HG03108 (cell line): ENCODE results near the gene PRPH.
"Not testable (repeated sequence)": the region's sequence is repeated elsewhere in the genome, so short reads cannot be mapped to it uniquely, and the experiment has no call there.

Experiments used
- ATAC-seq: cut with Tn5 transposase; IDR thresholded peaks from one replicate; pipeline ENCODE4 v1.9.1; 2021; ENCODE audit warnings: moderate library complexity; ENCODE audit not compliant: unreplicated experiment

PRPH gene

GRCh38 chr12:49276304-49277290 lies 18.4 kb upstream of the PRPH start:
- no peak for ATAC-seq

GRCh38 chr12:49277466-49277865 lies 17.5 kb upstream of the PRPH start:
- no peak for ATAC-seq

- ATAC-seq, result no peak
Measured at GRCh38 chr12:49279706-49280159, 15.2 kb upstream of the PRPH start.

- ATAC-seq, result not testable (repeated sequence)
Measured at GRCh38 chr12:49280545-49280944, 14.4 kb upstream of the PRPH start.

DNA sequence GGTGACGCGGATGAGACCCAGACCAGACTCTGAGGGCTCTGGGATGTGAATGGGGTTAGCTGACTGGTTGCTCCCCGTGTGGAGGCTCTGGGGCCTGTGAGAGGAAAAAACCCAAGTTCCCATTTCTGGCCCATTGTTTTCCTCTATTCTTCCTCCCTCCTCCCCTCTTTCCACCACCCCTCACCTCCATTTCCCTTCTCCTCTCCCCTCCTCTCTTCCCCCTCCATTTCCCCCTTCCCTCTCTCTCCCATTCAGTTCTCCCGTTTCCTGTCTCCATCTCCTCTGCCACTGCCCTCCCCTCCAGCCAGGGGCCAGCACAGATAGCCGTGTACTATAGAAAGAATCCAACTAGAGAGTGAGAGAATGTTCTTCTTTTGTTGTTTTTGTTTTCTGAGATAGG lies 12.6 kb upstream of the PRPH start:
- no peak for ATAC-seq

DNA sequence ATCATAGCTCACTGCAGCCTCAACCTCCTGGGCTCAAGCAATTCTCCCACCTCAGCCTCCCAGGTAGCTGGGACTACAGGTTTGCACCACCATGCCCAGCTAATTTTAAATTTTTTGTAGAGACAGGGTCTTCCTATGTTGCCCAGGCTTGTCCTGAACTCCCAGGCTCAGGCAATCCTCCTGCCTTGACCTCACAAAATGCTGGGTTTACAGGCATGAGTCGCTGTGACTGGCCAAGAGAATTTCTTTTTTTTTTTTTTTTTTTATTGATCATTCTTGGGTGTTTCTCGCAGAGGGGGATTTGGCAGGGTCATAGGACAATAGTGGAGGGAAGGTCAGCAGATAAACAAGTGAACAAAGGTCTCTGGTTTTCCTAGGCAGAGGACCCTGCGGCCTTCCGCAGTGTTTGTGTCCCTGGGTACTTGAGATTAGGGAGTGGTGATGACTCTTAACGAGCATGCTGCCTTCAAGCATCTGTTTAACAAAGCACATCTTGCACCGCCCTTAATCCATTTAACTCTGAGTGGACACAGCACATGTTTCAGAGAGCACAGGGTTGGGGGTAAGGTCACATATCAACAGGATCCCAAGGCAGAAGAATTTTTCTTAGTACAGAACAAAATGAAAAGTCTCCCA lies 12.1 kb upstream of the PRPH start:
- not testable (repeated sequence) for ATAC-seq

DNA sequence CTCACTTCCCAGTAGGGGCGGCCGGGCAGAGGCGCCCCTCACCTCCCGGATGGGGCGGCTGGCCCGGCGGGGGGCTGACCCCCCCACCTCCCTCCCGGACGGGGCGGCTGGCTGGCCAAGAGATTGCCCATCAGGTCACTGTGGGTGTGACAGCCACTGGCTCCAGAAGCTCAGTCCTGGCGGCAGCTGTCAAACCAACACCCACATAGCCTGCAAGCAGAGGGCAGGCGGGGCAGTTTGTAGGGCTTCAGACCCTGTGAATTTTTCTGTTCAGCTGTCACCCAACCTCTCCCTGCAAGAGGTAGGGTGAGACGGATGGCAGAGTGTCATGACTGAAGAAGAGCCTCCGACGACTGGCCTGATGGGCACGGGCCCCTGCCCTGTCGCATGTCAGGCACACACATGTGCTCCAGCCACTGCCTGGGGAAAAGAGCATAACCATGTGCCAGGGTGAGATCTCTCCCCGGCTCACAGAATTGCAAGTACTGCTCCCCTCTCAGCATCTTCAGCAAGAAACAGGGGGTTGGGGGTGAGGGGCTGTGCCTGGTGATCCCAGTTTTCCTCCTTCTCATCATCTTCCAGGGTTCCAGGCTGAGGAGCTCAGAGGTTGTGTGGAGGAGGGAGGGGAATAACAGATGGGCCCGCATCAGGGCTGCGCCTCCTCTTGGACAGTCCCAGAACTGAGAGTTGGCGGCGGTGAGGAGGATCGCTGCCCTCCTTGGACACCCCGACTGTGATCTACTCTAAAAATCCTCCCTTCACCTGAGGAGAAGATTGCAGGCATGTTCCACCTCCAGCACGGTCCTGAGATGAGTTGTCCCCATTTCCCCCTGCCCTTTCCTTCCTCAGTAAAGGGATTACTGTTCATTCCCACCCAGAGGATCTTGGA lies 11.2 kb upstream of the PRPH start:
- ATAC-seq, result no peak

GRCh38 chr12:49284672-49285071 lies 10.3 kb upstream of the PRPH start:
- no peak for ATAC-seq

DNA sequence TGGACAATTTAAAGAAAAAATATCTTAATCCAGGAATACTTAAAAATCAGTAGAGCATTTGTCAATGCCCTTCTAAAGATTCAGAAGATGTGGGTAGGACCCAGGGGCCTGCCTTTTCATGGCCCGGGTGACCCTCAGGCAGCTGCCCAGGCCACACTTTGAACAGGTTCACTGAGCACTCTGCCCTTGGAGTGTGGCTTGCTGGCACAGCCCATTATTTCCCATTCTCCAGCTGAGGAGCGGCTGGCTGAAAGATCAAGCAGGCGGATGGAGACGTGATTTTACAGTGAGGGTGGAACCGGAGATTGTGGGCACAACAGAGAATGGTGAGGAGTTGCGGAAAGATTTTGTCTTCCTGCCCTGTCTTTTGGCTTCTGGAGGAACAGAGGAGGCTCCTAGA lies 7.1 kb upstream of the PRPH start:
- ATAC-seq, result no peak

DNA sequence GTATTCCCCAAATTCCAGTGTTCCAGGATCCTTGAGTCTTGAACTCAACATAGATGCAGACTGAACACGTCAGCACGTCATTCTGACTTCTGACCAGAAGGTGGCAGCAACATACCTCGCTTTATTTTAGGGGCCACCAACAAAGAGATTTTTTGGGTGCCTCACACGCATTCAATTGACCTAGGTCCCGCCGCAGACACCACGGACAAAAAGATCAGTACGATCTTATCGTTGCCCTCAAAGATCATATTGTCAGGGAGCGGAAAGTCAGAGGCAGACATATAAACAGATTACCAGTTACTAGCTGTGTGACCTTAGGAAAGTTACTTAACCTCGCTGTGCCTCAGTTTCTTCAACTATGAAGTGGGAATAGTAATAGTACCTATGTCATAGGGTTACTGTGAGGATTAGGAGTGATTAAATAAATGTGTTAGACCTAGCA lies 6.5 kb upstream of the PRPH start:
- no peak for ATAC-seq

DNA sequence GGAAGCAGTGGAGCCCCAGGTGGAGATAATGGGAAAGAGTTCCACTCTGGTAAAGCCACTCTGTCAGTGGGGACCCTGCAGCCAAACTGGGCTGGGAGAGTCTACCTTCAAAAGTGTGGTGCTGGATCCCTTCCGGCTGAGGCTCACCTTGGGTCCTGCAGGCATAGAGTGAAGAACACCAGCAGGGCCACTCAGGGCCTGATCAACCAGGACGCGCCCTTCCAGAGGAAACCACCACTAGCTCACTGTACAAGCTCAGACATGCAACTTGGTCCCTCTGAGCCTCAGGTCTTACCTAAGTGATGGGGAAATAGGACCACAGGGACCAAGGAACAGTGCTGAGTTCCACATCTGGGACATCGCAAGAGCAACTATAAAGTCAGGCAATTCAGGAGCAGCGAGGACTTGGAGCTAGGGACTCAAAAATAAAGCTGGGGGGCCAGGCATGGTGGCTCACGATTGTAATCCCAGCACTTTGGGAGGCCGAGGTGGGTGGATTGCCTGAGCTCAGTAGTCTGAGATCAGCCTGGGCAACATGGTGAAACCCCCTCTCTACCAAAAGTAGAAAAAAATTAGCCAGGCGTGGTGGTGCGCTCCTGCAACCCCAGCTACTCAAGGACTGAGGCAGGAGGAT lies 5.9 kb upstream of the PRPH start:
- ATAC-seq, result no peak

DNA sequence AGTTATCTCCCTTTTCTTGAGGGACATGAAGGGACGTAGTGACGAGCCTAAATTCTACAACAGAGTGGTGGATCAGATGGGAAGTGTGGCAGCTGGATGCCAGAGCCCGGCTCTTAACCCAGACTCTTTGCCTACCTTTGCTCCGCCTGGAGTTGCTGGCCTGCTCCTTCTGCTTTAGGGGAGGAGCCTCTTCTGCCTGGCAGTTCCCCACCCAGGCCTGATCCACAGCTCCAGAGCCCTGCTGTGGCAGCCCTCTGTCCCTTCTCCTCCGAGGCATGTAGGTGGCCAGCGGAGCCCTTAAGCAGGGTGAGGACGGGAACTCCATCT lies 2.3 kb upstream of the PRPH start:
- ATAC-seq, result no peak

DNA sequence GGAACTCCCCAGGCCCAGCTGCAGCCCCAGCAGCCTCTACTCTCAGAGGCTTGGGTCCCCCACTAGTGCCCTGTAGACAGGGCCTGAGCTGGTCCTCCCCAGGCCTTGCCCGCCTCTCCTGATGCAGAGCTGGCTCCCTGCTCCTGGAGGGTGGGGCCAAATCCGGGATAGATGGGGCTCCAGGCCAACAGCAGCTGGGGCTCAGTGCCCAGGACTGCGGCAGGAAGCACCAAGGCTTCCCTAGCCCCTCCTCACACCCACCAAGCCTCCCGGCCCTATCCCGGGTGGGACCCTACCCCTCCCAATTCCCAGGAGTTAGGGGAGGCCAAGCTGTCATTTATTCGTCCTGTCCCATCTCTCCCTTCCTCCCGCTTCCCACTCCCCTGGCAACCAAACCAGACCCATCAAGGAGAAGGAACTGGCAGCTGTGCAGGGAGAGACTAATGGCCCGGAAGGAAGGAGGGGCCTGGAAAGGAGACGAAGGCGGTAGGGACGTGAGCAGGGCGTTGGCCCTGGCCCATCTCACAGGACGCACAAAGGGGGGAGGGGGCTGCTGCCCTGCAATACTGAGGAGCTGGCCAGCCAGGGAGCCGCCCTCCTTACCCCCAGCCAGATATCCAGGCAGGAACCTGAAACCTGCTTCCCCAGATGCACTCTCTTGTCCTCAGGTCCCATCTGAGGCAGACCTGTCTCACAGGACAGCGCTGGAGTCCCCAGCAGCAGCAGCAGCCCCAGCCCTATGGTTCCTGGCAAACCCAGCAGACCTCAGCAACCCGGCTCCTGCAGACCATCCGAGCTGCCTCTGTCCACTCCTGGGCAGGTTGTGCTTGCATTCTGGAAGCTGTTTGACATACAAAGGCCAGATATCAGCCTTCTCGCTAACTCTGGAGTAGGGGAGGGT lies 1.6 kb upstream of the PRPH start:
- no peak for ATAC-seq

DNA sequence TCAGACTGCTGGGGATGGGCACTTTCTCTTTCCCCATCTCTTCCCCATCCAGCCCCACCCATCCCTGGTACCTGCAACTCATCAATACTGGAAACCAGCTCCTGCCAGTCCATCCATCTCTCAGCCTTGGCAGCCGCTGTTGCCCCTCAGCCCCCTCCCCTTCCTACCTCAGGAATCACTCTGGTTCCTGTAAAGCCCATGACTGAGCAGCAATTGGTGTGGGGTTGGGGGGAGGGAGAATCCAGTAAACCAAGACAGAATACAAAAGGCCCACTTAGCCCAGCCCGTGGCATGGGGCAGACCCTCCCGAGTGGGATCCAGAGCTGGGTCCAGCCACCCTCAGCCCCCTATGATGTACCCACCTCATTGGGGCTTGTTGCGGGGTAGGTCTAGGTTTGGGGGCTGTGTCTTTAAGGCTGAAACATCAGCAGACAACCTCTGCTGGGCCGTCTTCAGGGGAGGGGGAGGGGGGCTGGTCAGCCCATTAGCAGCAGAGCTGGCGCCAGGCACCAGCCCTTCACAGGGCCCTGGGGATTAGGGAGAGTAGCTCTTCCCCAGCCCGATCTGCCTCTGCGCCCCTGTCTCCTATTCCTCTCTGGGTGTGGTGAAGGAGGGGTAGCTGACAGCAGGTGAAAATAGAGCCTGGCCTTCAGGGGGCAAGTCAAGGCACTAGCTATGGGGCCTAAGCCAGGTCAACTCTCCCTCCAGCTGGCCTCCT lies 702 bp upstream of the PRPH start:
- no peak for ATAC-seq

GRCh38 chr12:49294804-49295081 lies 204 bp upstream of the PRPH start:
- ATAC-seq, result no peak

GRCh38 chr12:49296034-49296835 lies 1.3 kb downstream of the PRPH start:
- no peak for ATAC-seq

DNA sequence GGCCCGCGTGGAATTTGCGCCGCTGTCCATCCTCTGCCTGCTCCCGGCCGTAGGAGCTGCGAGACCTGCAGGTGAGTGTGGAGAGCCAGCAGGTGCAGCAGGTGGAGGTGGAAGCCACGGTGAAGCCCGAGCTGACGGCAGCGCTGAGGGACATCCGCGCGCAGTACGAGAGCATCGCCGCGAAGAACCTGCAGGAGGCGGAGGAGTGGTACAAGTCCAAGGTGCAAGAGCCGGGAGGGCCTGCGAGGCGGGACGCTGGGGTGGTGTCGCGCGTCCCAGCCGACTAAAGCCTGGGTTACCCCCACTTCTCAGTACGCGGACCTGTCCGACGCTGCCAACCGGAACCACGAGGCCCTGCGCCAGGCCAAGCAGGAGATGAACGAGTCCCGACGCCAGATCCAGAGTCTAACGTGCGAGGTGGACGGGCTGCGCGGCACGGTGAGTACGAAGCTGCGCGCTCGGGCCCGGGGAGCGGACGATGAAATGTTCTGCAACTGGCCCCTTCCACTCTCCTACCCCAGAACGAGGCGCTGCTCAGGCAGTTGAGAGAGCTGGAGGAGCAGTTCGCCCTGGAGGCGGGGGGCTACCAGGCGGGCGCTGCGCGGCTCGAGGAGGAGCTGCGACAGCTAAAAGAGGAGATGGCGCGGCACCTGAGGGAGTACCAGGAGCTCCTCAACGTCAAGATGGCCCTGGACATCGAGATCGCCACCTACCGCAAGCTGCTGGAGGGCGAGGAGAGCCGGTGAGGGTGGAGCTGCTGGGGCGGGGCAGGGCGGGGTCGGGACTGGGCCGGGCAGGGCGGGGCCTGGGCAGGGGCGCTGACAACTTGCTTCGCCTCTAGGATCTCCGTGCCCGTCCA lies 2.1 kb downstream of the PRPH start:
- ATAC-seq, result no peak

GRCh38 chr12:49297695-49298060 lies 2.7 kb downstream of the PRPH start:
- ATAC-seq, result no peak
